ENCODE data around the gene FOSB.

The FOSB gene

DNA sequence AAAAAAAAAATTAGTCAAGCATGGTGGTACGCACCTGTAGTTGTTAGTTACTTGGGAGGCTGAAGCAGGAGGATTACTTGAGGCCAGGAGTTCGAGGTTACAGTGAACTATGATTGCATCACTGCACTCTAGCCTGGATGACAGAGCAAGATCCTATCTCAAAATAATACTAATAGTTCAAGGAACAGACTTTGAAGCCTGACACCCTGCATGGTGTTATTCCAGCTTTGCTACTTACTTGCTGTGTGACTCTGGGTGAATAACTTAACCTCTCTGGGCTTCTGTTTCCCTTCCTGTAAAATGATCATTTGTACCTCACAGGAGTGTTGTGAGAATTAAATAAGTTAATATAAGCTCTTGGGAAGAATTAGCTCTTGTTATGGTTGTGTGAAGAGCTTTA, 3.5 kb upstream of the FOSB start:
- no peak overlapping the region for H3K4me3 ChIP-seq (ENCODE audit: insufficient read depth, low read depth, low read length, poor library complexity, severe bottlenecking)

GRCh38 chr19:45464852-45465441, 2.8 kb upstream of the FOSB start:
- H3K27ac ChIP-seq (ENCODE audit: insufficient read depth, low read length, poor library complexity, severe bottlenecking) = no peak overlapping the region
- H3K4me3 ChIP-seq (ENCODE audit: insufficient read depth, low read depth, low read length, poor library complexity, severe bottlenecking) = no peak overlapping the region
- H3K4me1 ChIP-seq (ENCODE audit: control insufficient read depth, insufficient read depth, low read length, poor library complexity, severe bottlenecking) = peaks cover 12% of the 10 kb centered on the region
- no peaks in the 10 kb centered on the region for H3K36me3 ChIP-seq (ENCODE audit: control insufficient read depth, insufficient read depth, low read length)
- no peak for DNase-seq
- no peaks in the 10 kb centered on the region for H3K27me3 ChIP-seq (replicated peaks; ENCODE audit: control insufficient read depth, insufficient read depth, low read length, poor library complexity, severe bottlenecking)
- H3K9me3 ChIP-seq (ENCODE audit: control insufficient read depth, low read length) = no peaks in the 10 kb centered on the region

More for the DNA sequence above, 3.5 kb upstream of the FOSB start:
- Histone ChIP-seq H3K36me3 (ENCODE audit: control insufficient read depth, insufficient read depth, low read length) (no peaks in the 10 kb centered on the region), H3K27me3 (replicated peaks; ENCODE audit: control insufficient read depth, insufficient read depth, low read length, poor library complexity, severe bottlenecking) (no peaks in the 10 kb centered on the region), H3K9me3 (ENCODE audit: control insufficient read depth, low read length) (no peaks in the 10 kb centered on the region), H3K4me1 (ENCODE audit: control insufficient read depth, insufficient read depth, low read length, poor library complexity, severe bottlenecking) (peaks cover 5% of the 10 kb centered on the region), H3K27ac (ENCODE audit: insufficient read depth, low read length, poor library complexity, severe bottlenecking) (no peak overlapping the region)
- no peak for DNase-seq

DNA sequence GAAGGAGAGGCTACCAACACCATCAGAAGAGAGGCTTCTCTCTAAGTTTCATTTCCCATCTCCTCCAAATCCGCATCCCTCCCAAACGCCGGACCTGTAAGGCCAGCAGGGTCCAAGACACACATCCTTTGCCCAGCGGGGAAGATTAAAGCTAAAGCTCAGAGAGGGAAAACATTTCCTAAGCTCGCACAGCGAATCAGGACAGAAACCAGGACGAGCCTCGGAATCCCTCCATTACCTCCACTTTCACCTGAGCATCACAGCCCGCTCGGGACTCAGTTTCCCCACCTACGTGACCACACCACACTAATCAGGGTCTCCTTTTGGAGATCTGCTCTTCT, 711 bp upstream of the FOSB start:
- Histone ChIP-seq H3K4me1 (ENCODE audit: control insufficient read depth, insufficient read depth, low read length, poor library complexity, severe bottlenecking) (peaks cover 14% of the 10 kb centered on the region), H3K27ac (ENCODE audit: insufficient read depth, low read length, poor library complexity, severe bottlenecking) (peak overlapping the region; percentile 99), H3K36me3 (ENCODE audit: control insufficient read depth, insufficient read depth, low read length) (peaks cover 8% of the 10 kb centered on the region), H3K9me3 (ENCODE audit: control insufficient read depth, low read length) (no peaks in the 10 kb centered on the region), H3K27me3 (replicated peaks; ENCODE audit: control insufficient read depth, insufficient read depth, low read length, poor library complexity, severe bottlenecking) (no peaks in the 10 kb centered on the region), H3K4me3 (ENCODE audit: insufficient read depth, low read depth, low read length, poor library complexity, severe bottlenecking) (peak overlapping the region; percentile 91)
- no peak for DNase-seq

GRCh38 chr19:45468159-45468651, 409 bp downstream of the FOSB start:
- Histone ChIP-seq H3K9me3 (ENCODE audit: control insufficient read depth, low read length) (no peaks in the 10 kb centered on the region), H3K4me1 (ENCODE audit: control insufficient read depth, insufficient read depth, low read length, poor library complexity, severe bottlenecking) (peaks cover 14% of the 10 kb centered on the region), H3K4me3 (ENCODE audit: insufficient read depth, low read depth, low read length, poor library complexity, severe bottlenecking) (peak overlapping the region; percentile 91), H3K27me3 (replicated peaks; ENCODE audit: control insufficient read depth, insufficient read depth, low read length, poor library complexity, severe bottlenecking) (no peaks in the 10 kb centered on the region), H3K36me3 (ENCODE audit: control insufficient read depth, insufficient read depth, low read length) (peaks cover 8% of the 10 kb centered on the region), H3K27ac (ENCODE audit: insufficient read depth, low read length, poor library complexity, severe bottlenecking) (peak overlapping the region; percentile 99)
- peak in 1 of 3 donors; percentile 52 for DNase-seq

DNA sequence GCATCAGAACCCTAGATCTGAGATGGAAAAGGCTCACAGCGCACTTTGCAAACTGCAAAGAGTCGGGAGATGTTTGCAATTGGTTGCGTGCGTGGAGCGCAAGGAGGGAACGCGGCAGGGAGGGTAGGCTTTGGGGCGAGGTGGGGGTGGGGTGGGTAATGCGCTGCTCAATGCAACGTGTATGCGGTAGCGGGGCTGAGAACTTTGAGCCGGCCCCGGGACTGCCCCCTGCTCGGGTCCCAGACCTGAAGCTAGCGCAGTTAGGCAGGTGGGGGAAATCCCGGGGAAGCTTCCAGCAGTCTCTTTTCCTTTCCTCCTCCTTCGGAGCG, 971 bp downstream of the FOSB start:
- Histone ChIP-seq H3K27me3 (replicated peaks; ENCODE audit: control insufficient read depth, insufficient read depth, low read length, poor library complexity, severe bottlenecking) (no peaks in the 10 kb centered on the region), H3K4me3 (ENCODE audit: insufficient read depth, low read depth, low read length, poor library complexity, severe bottlenecking) (peak overlapping the region; percentile 91), H3K36me3 (ENCODE audit: control insufficient read depth, insufficient read depth, low read length) (peaks cover 8% of the 10 kb centered on the region), H3K4me1 (ENCODE audit: control insufficient read depth, insufficient read depth, low read length, poor library complexity, severe bottlenecking) (peaks cover 14% of the 10 kb centered on the region), H3K27ac (ENCODE audit: insufficient read depth, low read length, poor library complexity, severe bottlenecking) (peak overlapping the region; percentile 99), H3K9me3 (ENCODE audit: control insufficient read depth, low read length) (no peaks in the 10 kb centered on the region)
- DNase-seq = peak in 1 of 3 donors; percentile 48

GRCh38 chr19:45469132-45469944, 1.5 kb downstream of the FOSB start:
- Histone ChIP-seq H3K4me3 (ENCODE audit: insufficient read depth, low read depth, low read length, poor library complexity, severe bottlenecking) (peak overlapping the region; percentile 91), H3K4me1 (ENCODE audit: control insufficient read depth, insufficient read depth, low read length, poor library complexity, severe bottlenecking) (peaks cover 14% of the 10 kb centered on the region), H3K36me3 (ENCODE audit: control insufficient read depth, insufficient read depth, low read length) (peaks cover 8% of the 10 kb centered on the region), H3K9me3 (ENCODE audit: control insufficient read depth, low read length) (no peaks in the 10 kb centered on the region), H3K27ac (ENCODE audit: insufficient read depth, low read length, poor library complexity, severe bottlenecking) (peak overlapping the region; percentile 99), H3K27me3 (replicated peaks; ENCODE audit: control insufficient read depth, insufficient read depth, low read length, poor library complexity, severe bottlenecking) (no peaks in the 10 kb centered on the region)
- peak; percentile 62 to 78 (median 77) for DNase-seq

DNA sequence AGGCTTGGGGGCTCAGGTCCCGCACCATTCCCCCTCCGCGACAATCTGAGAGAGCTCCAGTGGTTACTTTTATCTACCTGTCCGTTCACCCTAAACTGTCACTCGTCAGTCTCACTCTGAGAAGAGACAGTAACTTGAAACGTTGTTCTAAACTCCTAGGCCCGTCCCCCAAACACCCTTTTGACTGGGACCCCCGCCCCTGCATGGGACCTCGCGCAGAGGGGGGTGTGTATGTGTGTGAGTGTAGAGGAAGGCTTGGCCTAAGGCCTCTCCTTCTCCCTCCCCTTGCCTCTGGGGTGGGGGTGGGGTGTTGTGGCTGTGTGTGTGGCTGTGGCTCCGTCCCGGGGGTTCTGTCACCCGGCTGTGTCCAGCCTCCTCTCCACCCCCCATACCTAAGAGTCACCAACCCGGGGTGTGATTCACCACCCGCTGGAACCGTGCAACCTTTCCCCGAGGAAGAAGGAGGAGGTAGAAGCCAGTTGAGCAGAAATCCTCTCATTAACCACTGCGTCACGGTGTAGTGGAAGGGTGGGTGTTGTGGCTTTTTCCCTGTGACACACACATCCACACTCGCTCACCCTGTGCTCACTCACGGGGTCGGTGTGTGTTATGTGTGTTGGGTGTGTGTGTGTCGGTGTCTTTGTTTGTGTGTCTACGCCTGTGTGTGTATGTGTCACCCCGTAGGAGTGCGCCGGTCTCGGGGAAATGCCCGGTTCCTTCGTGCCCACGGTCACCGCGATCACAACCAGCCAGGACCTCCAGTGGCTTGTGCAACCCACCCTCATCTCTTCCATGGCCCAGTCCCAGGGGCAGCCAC, 2.4 kb downstream of the FOSB start:
- DNase-seq = peak; percentile 45 to 55 (median 55)
- H3K36me3 ChIP-seq (ENCODE audit: control insufficient read depth, insufficient read depth, low read length) = peaks cover 8% of the 10 kb centered on the region
- no peaks in the 10 kb centered on the region for H3K27me3 ChIP-seq (replicated peaks; ENCODE audit: control insufficient read depth, insufficient read depth, low read length, poor library complexity, severe bottlenecking)
- no peaks in the 10 kb centered on the region for H3K9me3 ChIP-seq (ENCODE audit: control insufficient read depth, low read length)
- H3K4me3 ChIP-seq (ENCODE audit: insufficient read depth, low read depth, low read length, poor library complexity, severe bottlenecking) = peak overlapping the region; percentile 91
- H3K27ac ChIP-seq (ENCODE audit: insufficient read depth, low read length, poor library complexity, severe bottlenecking) = peak overlapping the region; percentile 99
- peaks cover 14% of the 10 kb centered on the region for H3K4me1 ChIP-seq (ENCODE audit: control insufficient read depth, insufficient read depth, low read length, poor library complexity, severe bottlenecking)

GRCh38 chr19:45470762-45471081, 2.9 kb downstream of the FOSB start:
- Histone ChIP-seq H3K4me1 (ENCODE audit: control insufficient read depth, insufficient read depth, low read length, poor library complexity, severe bottlenecking) (peaks cover 14% of the 10 kb centered on the region), H3K27me3 (replicated peaks; ENCODE audit: control insufficient read depth, insufficient read depth, low read length, poor library complexity, severe bottlenecking) (no peaks in the 10 kb centered on the region), H3K4me3 (ENCODE audit: insufficient read depth, low read depth, low read length, poor library complexity, severe bottlenecking) (peak overlapping the region; percentile 91), H3K27ac (ENCODE audit: insufficient read depth, low read length, poor library complexity, severe bottlenecking) (no peak overlapping the region), H3K36me3 (ENCODE audit: control insufficient read depth, insufficient read depth, low read length) (peaks cover 8% of the 10 kb centered on the region), H3K9me3 (ENCODE audit: control insufficient read depth, low read length) (no peaks in the 10 kb centered on the region)
- DNase-seq = no peak

DNA sequence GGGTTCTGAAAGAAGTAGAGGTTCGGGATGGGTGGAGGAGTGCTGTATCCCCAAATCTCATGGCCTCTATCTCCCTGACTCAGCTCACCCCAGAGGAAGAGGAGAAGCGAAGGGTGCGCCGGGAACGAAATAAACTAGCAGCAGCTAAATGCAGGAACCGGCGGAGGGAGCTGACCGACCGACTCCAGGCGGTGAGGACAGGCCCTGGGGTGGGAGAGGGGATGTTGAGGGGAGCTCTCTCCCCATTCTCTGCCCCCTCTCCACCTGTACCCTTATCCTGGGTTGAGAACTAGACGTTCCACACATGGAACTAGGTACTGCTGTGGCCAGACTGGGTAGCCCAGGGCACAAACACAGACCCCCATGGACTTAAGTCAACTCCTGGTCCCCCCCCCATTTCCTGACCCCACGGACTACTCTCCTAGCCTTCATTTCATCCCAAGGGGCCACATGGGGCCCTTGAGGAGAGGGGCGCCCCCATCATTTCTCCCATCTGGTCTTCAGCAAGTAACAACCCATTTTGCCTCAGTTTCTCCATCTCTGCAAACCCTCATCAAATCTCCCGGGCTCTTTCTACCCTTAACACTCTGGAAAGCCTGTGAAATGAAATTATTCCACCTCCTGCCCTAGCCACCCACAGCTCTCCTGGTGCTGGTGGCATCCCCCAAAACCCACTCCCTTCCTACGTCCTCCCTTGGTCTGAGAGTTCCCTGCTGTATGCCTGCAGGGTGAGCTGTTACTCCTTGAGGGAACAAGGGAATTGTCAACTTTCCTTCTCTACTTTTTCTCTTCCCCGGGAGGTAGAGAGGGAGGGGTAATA, 3.5 kb downstream of the FOSB start:
- Histone ChIP-seq H3K27ac (ENCODE audit: insufficient read depth, low read length, poor library complexity, severe bottlenecking) (no peak overlapping the region), H3K4me1 (ENCODE audit: control insufficient read depth, insufficient read depth, low read length, poor library complexity, severe bottlenecking) (peaks cover 14% of the 10 kb centered on the region), H3K9me3 (ENCODE audit: control insufficient read depth, low read length) (no peaks in the 10 kb centered on the region), H3K36me3 (ENCODE audit: control insufficient read depth, insufficient read depth, low read length) (peaks cover 8% of the 10 kb centered on the region), H3K4me3 (ENCODE audit: insufficient read depth, low read depth, low read length, poor library complexity, severe bottlenecking) (no peak overlapping the region), H3K27me3 (replicated peaks; ENCODE audit: control insufficient read depth, insufficient read depth, low read length, poor library complexity, severe bottlenecking) (no peaks in the 10 kb centered on the region)
- peak in 2 of 3 donors; percentile 46 to 50 for DNase-seq

Data from effector memory CD4-positive, alpha-beta T cell (primary cell).